Naive thymus-derived CD4-positive, alpha-beta T cell (primary cell): ENCODE data around the gene TMEM63C. TPM values are rescaled to one million over a fixed set of nuclear protein-coding genes. Genes with fewer than 3 reads are reported as not detected.
"Not testable (repeated sequence)": the region's sequence is repeated elsewhere in the genome, so short reads cannot be mapped to it uniquely, and the experiment has no call there.

Experiments used
- ATAC-seq: fragments of 150-1000 bp; cut with Tn5 transposase; 2 replicates; pipeline ENCODE4 v1.10.0; 2021; ENCODE audit warnings: mild to moderate bottlenecking, moderate library complexity
- CTCF ChIA-PET: fragments of 350-600 bp; sonication (Branson Sonifier 250); formaldehyde crosslinking; loops from one replicate; lab custom pipeline; 2021; ENCODE audit warnings: antibody characterized with exemption; lab: Charles Lee
- POLR2A ChIA-PET: fragments of 350-600 bp; sonication (Branson Sonifier 250); formaldehyde crosslinking; loops from one replicate; lab custom pipeline; 2021; ENCODE audit warnings: antibody characterized with exemption, inconsistent platforms; lab: Charles Lee
- DNase-seq, 9 donors: peaks; one replicate each; pipeline versions ENCODE4 v3.0.0 to v3.0.0-alpha.2; 2020 to 2022; ENCODE audit warnings: mixed read lengths in 1 of 9
- H3K27ac ChIP-seq: one replicate; pipeline ENCODE4 v1.7.0; 2013; ENCODE audit warnings: mild to moderate bottlenecking, low read depth, low read length, moderate library complexity
- H3K27me3 ChIP-seq, 2 donors: one replicate each; pipeline ENCODE4 v1.7.0; 2013; ENCODE audit warnings: low read length in 2 of 2, mild to moderate bottlenecking in 2 of 2, moderate library complexity in 2 of 2; ENCODE audit not compliant: control insufficient read depth in 2 of 2, insufficient read depth in 2 of 2
- H3K36me3 ChIP-seq, 3 experiments: 1 replicate in 2 of 3; 2 replicates in 1 of 3; pipeline ENCODE4 v1.7.0; 2013; ENCODE audit warnings: low read length in 3 of 3, mild to moderate bottlenecking in 3 of 3, moderate library complexity in 1 of 3; ENCODE audit not compliant: insufficient read depth in 3 of 3, control insufficient read depth in 2 of 3
- H3K4me1 ChIP-seq, 2 donors: one replicate each; pipeline ENCODE4 v1.7.0; 2013; ENCODE audit warnings: low read length in 2 of 2, mild to moderate bottlenecking in 2 of 2, moderate library complexity in 1 of 2; ENCODE audit not compliant: control insufficient read depth in 2 of 2, insufficient read depth in 2 of 2
- H3K4me3 ChIP-seq: 2 replicates; pipeline ENCODE4 v1.7.0; 2013; ENCODE audit warnings: mild to moderate bottlenecking, low read length
- H3K9me3 ChIP-seq, 3 experiments: 1 replicate in 2 of 3; 2 replicates in 1 of 3; pipeline ENCODE4 v1.7.0; 2013; ENCODE audit warnings: low read length in 3 of 3; ENCODE audit not compliant: control insufficient read depth in 2 of 3
- H3K27ac Mint-ChIP-seq, 9 donors: one replicate each; pipeline ENCODE4 v1.8.0; 2020 to 2022; ENCODE audit warnings: mixed read lengths in 9 of 9, mild to moderate bottlenecking in 8 of 9, moderate library complexity in 5 of 9, inconsistent platforms in 2 of 9
- H3K27me3 Mint-ChIP-seq, 5 donors: one replicate each; pipeline ENCODE4 v1.8.0; 2021 to 2022; ENCODE audit warnings: mixed read lengths in 5 of 5, mild to moderate bottlenecking in 1 of 5
- H3K36me3 Mint-ChIP-seq, 5 donors: one replicate each; pipeline ENCODE4 v1.8.0; 2020 to 2022; ENCODE audit warnings: mixed read lengths in 5 of 5, mild to moderate bottlenecking in 3 of 5, inconsistent platforms in 1 of 5
- H3K4me1 Mint-ChIP-seq, 7 donors: one replicate each; pipeline ENCODE4 v1.8.0; 2020 to 2022; ENCODE audit warnings: mixed read lengths in 7 of 7, mild to moderate bottlenecking in 3 of 7, inconsistent platforms in 1 of 7
- H3K4me3 Mint-ChIP-seq, 10 donors: one replicate each; pipeline ENCODE4 v1.8.0; 2020 to 2022; ENCODE audit warnings: mild to moderate bottlenecking in 10 of 10, mixed read lengths in 10 of 10, moderate library complexity in 6 of 10, inconsistent platforms in 2 of 10
- H3K9me3 Mint-ChIP-seq, 11 donors: one replicate each; pipeline ENCODE4 v1.8.0; 2020 to 2022; ENCODE audit warnings: mixed read lengths in 11 of 11, mild to moderate bottlenecking in 4 of 11, inconsistent platforms in 1 of 11, moderate library complexity in 1 of 11
- intact Hi-C, 2 donors: fragments of 100-400 bp; cut with micrococcal nuclease; formaldehyde crosslinking; loops; one replicate each; pipeline ENCODE4 v1.15.1; 2023
- polyA plus RNA-seq, 2 donors: library from polyadenylated mRNA; unstranded; fragments of 300-500 nt; fragmentation: Illumina TruSeq; gene quantifications; one replicate each; pipeline ENCODE4 v1.2.3, GENCODE V29; 2021
- total RNA-seq, 6 experiments: library from RNA in 5 of 6; stranded (reverse) in 5 of 6; gene quantifications; 1 replicate in 5 of 6; 2 replicates in 1 of 6; pipeline ENCODE4 v1.2.3 and lab custom pipeline; 2021 to 2026

The TMEM63C gene
- total and polyA plus RNA-seq, 7 experiments from 2014 or later = 0.46 to 4.9 (median 0.80) TPM; not detected in 2

DNA sequence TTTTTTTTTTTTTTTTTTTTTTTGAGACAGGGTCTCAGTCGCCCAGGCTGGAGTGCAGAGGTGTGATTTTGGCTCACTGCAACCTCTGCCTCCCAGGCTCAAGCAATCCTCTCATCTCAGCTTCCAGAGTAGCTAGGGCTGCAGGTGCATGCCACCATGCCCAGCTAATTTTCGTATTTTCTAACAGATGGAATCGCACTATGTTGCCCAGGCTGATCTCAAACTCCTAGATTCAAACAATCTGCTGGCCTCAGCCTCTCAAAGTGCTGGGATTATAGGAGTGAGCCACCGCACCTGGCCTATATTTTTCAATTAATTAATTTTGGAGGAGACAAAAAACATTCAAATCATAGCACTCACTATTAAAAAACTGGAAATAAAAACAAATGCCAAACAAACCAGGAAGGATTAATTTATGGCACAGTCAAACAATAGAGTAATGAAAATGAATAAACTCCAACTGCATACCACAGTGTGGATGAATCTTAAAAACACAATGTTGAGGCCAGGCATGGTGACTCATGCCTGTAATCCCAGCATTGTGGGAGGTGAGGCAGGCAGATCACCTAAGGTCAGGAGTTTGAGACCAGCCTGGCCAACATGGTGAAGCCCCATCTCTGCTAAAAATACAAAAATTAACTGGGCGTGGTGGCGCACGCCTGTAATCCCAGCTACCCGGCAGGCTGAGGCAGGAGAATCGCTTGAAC lies 7.5 kb upstream of the TMEM63C start:
- H3K36me3 Mint-ChIP-seq, H3K4me1 Mint-ChIP-seq, POLR2A ChIA-PET, CTCF ChIA-PET, H3K4me3 ChIP-seq, DNase-seq, H3K27ac Mint-ChIP-seq, H3K27ac ChIP-seq, H3K36me3 ChIP-seq, H3K4me1 ChIP-seq, H3K27me3 ChIP-seq, intact Hi-C loops, ATAC-seq, H3K9me3 ChIP-seq, H3K4me3 Mint-ChIP-seq: not testable (repeated sequence)
- peaks cover 6 to 25% (median 18%) of the 10 kb centered on the region in 5 donors for H3K27me3 Mint-ChIP-seq
- H3K9me3 Mint-ChIP-seq = peaks cover 4 to 33% (median 12%) of the 10 kb centered on the region in 11 donors

DNA sequence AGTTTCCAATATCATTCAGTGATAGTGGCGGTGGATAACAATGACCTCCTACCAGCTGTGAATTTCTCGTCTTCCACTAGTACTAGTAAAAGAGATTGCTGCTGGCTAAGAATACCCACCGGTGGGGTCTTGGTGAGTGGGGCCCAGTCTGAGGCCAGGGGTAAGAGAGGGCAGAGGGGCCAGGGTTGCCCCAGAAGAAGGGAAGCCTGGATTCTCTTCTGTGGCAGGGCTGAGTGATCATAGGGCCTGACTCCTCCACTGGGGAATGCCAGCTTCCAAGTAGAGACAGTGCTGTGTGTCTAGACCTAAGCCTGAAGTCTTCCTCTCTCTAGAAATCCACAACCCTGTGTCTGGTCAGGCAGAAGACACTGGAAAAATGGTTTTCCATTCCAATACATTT lies 5.8 kb upstream of the TMEM63C start:
- Histone ChIP-seq H3K27ac (no peak overlapping the region), H3K4me3 (no peak overlapping the region), H3K4me1 (no peaks in the 10 kb centered on the region), H3K9me3 (peaks cover 0 to 2% (median 0%) of the 10 kb centered on the region in 3 experiments), H3K36me3 (no peaks in the 10 kb centered on the region), H3K27me3 (no peaks in the 10 kb centered on the region)
- CTCF ChIA-PET = no interaction called here
- POLR2A ChIA-PET = no interaction called here
- Mint-ChIP-seq H3K36me3 (peaks cover 0 to 6% (median 0%) of the 10 kb centered on the region in 5 donors), H3K27ac (no peak overlapping the region), H3K4me3 (no peak overlapping the region), H3K9me3 (peaks cover 0 to 17% (median 1%) of the 10 kb centered on the region in 11 donors), H3K27me3 (peaks cover 6 to 33% (median 25%) of the 10 kb centered on the region in 5 donors), H3K4me1 (peaks cover 0 to 5% (median 0%) of the 10 kb centered on the region in 7 donors)
- ATAC-seq = no peak
- intact Hi-C loops = no loop called here
- DNase-seq = no peak

DNA sequence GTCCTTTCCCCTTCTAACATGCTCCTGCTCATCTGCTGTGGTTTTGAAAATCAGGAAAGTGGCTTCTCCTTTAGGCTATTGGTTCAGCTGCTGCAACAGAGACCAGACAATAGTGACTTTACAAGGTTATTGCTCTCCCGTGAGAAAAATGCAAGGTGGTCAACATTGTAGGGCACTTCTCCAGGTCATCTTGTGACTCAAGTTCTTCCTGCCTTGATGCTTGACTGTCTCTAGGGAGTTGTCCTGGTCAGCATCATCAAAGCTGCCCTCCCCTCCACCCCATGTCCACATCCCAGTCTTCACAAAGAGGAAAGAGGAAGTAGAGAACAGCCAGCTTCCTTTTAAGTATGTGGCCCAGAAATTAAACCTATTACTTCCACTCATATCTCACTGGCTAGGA lies 3.9 kb upstream of the TMEM63C start:
- H3K27me3 ChIP-seq = peaks cover 0 to 3% of the 10 kb centered on the region in 2 donors
- Mint-ChIP-seq H3K4me3 (no peak overlapping the region), H3K27me3 (peaks cover 12 to 41% (median 28%) of the 10 kb centered on the region in 5 donors), H3K4me1 (peaks cover 0 to 15% (median 6%) of the 10 kb centered on the region in 7 donors), H3K27ac (no peak overlapping the region), H3K36me3 (peaks cover 0 to 6% (median 0%) of the 10 kb centered on the region in 5 donors), H3K9me3 (peaks cover 0 to 6% (median 0%) of the 10 kb centered on the region in 11 donors)
- CTCF ChIA-PET = no interaction called here
- no peak overlapping the region for H3K27ac ChIP-seq
- H3K4me1 ChIP-seq = peaks cover 5 to 6% of the 10 kb centered on the region in 2 donors
- no peak for DNase-seq
- POLR2A ChIA-PET = no interaction called here
- no peaks in the 10 kb centered on the region for H3K9me3 ChIP-seq
- no peak overlapping the region for H3K4me3 ChIP-seq
- no peak for ATAC-seq
- no peaks in the 10 kb centered on the region for H3K36me3 ChIP-seq
- intact Hi-C loops = no loop called here

DNA sequence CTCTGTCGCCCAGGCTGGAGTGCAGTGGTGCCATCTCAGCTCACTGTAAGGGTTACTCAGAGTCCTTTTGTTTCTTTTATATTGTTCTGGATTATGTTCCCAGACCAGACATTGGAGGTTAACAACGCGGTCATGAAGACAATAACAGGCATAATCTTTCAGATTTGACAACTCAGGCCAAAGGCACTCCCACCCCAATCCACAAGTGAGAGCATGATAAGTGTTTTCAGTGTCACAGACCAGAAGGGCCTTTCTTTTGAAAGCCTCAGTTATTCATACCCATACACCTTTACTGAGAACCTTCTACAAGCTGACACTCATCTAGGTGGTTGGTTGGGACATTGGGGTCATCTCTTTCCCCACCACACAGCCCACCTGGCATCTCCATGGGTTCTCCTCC lies 2.9 kb upstream of the TMEM63C start:
- Mint-ChIP-seq H3K9me3 (no peaks in the 10 kb centered on the region), H3K4me3 (no peak overlapping the region), H3K27ac (no peak overlapping the region), H3K27me3 (peaks cover 18 to 38% (median 31%) of the 10 kb centered on the region in 5 donors), H3K4me1 (peaks cover 0 to 21% (median 8%) of the 10 kb centered on the region in 7 donors), H3K36me3 (no peaks in the 10 kb centered on the region)
- CTCF ChIA-PET = no interaction called here
- Histone ChIP-seq H3K9me3 (no peaks in the 10 kb centered on the region), H3K4me3 (no peak overlapping the region), H3K36me3 (no peaks in the 10 kb centered on the region), H3K27me3 (peaks cover 0 to 3% of the 10 kb centered on the region in 2 donors), H3K4me1 (peaks cover 8 to 9% of the 10 kb centered on the region in 2 donors), H3K27ac (no peak overlapping the region)
- ATAC-seq = no peak
- intact Hi-C loops = no loop called here
- no peak for DNase-seq
- POLR2A ChIA-PET = no interaction called here

DNA sequence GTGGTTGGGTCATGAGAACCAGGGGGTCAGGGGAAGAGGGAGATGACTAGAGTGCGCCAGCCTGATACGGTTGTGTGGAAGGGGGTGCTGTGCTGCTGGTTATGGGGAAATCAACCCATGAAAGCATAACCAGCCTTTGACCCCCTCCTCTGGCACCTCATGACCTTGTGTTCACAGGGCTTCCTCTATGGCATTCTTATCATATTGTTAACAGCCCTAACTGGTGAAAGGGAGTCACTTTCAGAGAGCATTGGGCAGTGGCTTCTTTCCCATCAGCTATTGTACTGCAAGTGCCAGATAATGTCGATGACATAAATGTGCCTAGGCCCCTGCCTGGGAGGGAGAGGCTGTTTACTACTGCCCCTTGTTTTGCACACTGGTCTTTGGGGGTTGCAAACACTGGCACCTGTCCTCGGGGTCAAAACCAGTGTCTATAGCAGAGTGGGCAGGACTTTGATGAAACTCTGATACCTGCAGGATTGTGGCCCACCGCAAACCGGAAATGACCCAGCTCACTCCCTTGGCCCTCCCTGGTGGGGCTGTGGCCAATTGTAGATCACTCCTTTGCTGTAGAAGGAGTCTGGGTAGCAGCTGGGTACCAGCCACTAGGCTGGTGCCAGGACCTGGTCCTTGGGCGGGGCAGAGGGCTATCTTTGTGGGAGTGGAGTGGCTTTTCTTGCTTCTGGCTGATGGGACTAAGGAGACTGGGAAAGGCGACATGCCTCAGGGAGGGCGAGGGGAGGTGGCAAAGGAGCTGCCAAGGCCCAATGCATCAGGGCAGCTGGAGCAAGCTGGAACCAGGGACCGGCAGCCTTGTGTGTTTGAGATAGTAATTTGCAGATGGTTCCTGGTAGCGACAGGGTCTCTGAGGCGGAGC lies 634 bp upstream of the TMEM63C start:
- peak overlapping the region in 1 of 9 donors; percentile 46 for H3K27ac Mint-ChIP-seq
- DNase-seq (no peak), ATAC-seq (no peak)
- H3K36me3 Mint-ChIP-seq = no peaks in the 10 kb centered on the region
- no peak overlapping the region for H3K27ac ChIP-seq
- intact Hi-C loops = no loop called here
- ChIA-PET POLR2A (no interaction called here), CTCF (no interaction called here)
- H3K9me3 ChIP-seq = no peaks in the 10 kb centered on the region
- H3K27me3 ChIP-seq = peaks cover 0 to 3% of the 10 kb centered on the region in 2 donors
- H3K4me3 Mint-ChIP-seq = peak overlapping the region; percentile 62 to 88 (median 76)
- H3K4me3 ChIP-seq = peak overlapping the region; percentile 56
- H3K4me1 Mint-ChIP-seq = peaks cover 0 to 24% (median 10%) of the 10 kb centered on the region in 7 donors
- peaks cover 27 to 45% (median 34%) of the 10 kb centered on the region in 5 donors for H3K27me3 Mint-ChIP-seq
- peaks cover 8 to 9% of the 10 kb centered on the region in 2 donors for H3K4me1 ChIP-seq
- H3K9me3 Mint-ChIP-seq = peaks cover 0 to 1% (median 0%) of the 10 kb centered on the region in 11 donors
- H3K36me3 ChIP-seq = no peaks in the 10 kb centered on the region

DNA sequence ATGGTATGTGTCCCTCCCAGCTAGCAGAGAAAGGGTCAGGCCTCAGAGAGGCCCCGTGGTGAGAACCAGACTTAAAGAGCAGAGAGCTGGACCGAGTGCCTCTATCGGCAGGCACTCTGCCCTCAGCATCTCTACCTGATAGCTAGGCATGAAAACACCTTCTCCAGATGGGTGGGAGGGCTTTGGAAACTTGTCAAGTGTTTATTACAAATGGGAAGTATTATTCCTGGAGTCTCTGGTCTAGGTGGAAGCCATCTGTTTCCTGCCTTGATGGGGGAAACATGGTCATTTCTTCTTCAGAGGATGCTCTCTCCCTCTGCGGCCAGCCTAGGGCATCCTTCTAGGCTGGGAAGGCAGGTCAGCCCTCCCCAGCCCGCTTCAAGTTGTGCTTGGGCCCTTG lies 2.3 kb downstream of the TMEM63C start:
- Histone ChIP-seq H3K9me3 (no peaks in the 10 kb centered on the region), H3K27me3 (peaks cover 0 to 3% of the 10 kb centered on the region in 2 donors), H3K4me3 (no peak overlapping the region), H3K36me3 (no peaks in the 10 kb centered on the region), H3K4me1 (peaks cover 8 to 9% of the 10 kb centered on the region in 2 donors), H3K27ac (no peak overlapping the region)
- ATAC-seq = no peak
- Mint-ChIP-seq H3K36me3 (peaks cover 0 to 5% (median 0%) of the 10 kb centered on the region in 5 donors), H3K9me3 (peaks cover 0 to 1% (median 0%) of the 10 kb centered on the region in 11 donors), H3K27ac (no peak overlapping the region), H3K4me1 (peaks cover 0 to 24% (median 10%) of the 10 kb centered on the region in 7 donors), H3K4me3 (peak overlapping the region in 2 of 10 donors; percentile 8 to 64), H3K27me3 (peaks cover 24 to 45% (median 42%) of the 10 kb centered on the region in 5 donors)
- DNase-seq = no peak
- intact Hi-C loops = no loop called here
- POLR2A ChIA-PET = no interaction called here
- CTCF ChIA-PET = no interaction called here
